ENCODE results near the gene CYP4A22. TPM values are rescaled to one million over a fixed set of nuclear protein-coding genes. Genes with fewer than 3 reads are reported as not detected.

The CYP4A22 gene
- total RNA-seq, 1 experiment from 2014 or later, result not detected

DNA sequence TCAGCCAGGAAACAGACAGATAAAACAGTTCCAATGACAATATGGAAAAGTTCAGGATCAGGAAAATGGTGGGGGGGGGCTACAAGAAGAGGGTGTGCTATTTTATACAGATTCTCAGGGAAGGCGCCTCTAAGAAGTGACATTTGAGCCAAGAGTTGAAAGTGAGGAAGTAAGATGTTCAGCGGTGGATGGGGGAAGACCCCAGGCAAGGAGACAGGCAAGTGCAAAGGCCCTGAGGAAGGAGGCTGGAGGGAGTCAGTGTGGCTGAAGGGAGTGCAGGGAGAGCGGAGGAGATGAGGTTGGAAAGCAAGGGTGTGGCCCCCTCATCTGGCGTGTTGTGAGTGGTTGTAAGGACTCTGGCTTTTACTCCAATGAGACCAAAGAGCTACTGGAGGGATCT lies 61.0 kb downstream of the CYP4A22 start:
- Histone ChIP-seq H3K4me3 (ENCODE audit: insufficient read depth, low read depth, low read length) (no peak overlapping the region), H3K36me3 (replicated peaks; ENCODE audit: control insufficient read depth, insufficient read depth, low read length) (no peaks in the 10 kb centered on the region), H3K27me3 (ENCODE audit: control insufficient read depth, insufficient read depth, low read length) (peaks cover 18% of the 10 kb centered on the region)
- no peak for DNase-seq

Other genes starting within 250 kb of the CYP4A22 start
- gene CYP4A11, start 196.0 kb upstream of the CYP4A22 start, total RNA-seq (2014; rRNA removed; shearing (Covaris generic)), result not detected in 2 replicates
- gene CYP4X1, start 113.8 kb upstream of the CYP4A22 start, total RNA-seq (2014; rRNA removed; shearing (Covaris generic)), result 2.0 and 2.9 TPM in 2 replicates
- not detected in 2 replicates for gene CYP4Z1, start 70.2 kb upstream of the CYP4A22 start, total RNA-seq (2014; rRNA removed; shearing (Covaris generic))
- not detected in 2 replicates for gene PDZK1IP1, start 52.6 kb downstream of the CYP4A22 start, total RNA-seq (2014; rRNA removed; shearing (Covaris generic))
- 0.07 and 0.70 TPM in 2 replicates for gene TAL1, start 94.8 kb downstream of the CYP4A22 start, total RNA-seq (2014; rRNA removed; shearing (Covaris generic))
- 55.5 and 61.9 TPM in 2 replicates for gene STIL, start 176.7 kb downstream of the CYP4A22 start, total RNA-seq (2014; rRNA removed; shearing (Covaris generic))
- gene CMPK1, start 196.3 kb downstream of the CYP4A22 start, total RNA-seq (2014; rRNA removed; shearing (Covaris generic)), result 65.3 and 72.1 TPM in 2 replicates

Data from H7 (cell line).